Panc1 (cell line): ENCODE measurements around the gene RAB3B.

ENCODE experiments used
- POLR2AphosphoS5 ChIP-seq: IDR thresholded peaks from 2 replicates; pipeline ENCODE4 v1.6.1; 2012; ENCODE audit warnings: mild to moderate bottlenecking, low read depth, low read length, moderate library complexity
- SIN3A ChIP-seq: IDR thresholded peaks from 2 replicates; pipeline ENCODE4 v1.6.1; 2012; ENCODE audit warnings: low read depth, mild to moderate bottlenecking, low read length, moderate library complexity, borderline replicate concordance; ENCODE audit not compliant: insufficient read depth
- TF ChIP-seq, protein P1 (sequence below): fragments of 450-650 bp; IDR thresholded peaks from 2 replicates; pipeline ENCODE4 v1.5.1; 2017; ENCODE audit warnings: mild to moderate bottlenecking

GRCh38 chr1:51863384-51863783 is 127.1 kb downstream of the RAB3B start:
- TF ChIP-seq, protein P1, sequence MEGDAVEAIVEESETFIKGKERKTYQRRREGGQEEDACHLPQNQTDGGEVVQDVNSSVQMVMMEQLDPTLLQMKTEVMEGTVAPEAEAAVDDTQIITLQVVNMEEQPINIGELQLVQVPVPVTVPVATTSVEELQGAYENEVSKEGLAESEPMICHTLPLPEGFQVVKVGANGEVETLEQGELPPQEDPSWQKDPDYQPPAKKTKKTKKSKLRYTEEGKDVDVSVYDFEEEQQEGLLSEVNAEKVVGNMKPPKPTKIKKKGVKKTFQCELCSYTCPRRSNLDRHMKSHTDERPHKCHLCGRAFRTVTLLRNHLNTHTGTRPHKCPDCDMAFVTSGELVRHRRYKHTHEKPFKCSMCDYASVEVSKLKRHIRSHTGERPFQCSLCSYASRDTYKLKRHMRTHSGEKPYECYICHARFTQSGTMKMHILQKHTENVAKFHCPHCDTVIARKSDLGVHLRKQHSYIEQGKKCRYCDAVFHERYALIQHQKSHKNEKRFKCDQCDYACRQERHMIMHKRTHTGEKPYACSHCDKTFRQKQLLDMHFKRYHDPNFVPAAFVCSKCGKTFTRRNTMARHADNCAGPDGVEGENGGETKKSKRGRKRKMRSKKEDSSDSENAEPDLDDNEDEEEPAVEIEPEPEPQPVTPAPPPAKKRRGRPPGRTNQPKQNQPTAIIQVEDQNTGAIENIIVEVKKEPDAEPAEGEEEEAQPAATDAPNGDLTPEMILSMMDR = no peak
- TF ChIP-seq SIN3A (no peak), POLR2AphosphoS5 (no peak)
